ENCODE results near the gene TAF1C.

TAF1C gene

DNA sequence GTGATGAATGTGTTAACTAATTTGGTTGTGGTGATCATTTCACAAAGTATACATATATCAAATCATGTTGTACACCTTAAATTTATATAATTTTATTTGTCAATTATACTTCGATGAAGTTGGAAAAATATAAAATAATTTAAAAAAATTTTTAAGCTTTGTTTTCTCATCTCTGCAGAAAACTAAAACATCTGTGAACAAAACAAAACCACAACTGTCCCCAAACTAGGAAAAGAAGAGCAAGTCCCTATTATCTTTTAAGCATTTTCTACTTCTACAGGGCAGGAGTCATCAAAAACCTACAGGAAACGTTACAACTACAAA lies 48.4 kb downstream of the TAF1C start:
- no peaks in the 10 kb centered on the region for H3K27me3 ChIP-seq (ENCODE audit: control insufficient read depth, insufficient read depth, low read length)
- TF ChIP-seq, protein P1, sequence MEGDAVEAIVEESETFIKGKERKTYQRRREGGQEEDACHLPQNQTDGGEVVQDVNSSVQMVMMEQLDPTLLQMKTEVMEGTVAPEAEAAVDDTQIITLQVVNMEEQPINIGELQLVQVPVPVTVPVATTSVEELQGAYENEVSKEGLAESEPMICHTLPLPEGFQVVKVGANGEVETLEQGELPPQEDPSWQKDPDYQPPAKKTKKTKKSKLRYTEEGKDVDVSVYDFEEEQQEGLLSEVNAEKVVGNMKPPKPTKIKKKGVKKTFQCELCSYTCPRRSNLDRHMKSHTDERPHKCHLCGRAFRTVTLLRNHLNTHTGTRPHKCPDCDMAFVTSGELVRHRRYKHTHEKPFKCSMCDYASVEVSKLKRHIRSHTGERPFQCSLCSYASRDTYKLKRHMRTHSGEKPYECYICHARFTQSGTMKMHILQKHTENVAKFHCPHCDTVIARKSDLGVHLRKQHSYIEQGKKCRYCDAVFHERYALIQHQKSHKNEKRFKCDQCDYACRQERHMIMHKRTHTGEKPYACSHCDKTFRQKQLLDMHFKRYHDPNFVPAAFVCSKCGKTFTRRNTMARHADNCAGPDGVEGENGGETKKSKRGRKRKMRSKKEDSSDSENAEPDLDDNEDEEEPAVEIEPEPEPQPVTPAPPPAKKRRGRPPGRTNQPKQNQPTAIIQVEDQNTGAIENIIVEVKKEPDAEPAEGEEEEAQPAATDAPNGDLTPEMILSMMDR (IDR thresholded peaks at IDR 0.05) = no peak
- H3K4me2 ChIP-seq (ENCODE audit: low read length) = no peak overlapping the region
- no peak overlapping the region for H3K9ac ChIP-seq
- peak overlapping the region; percentile 81 for H3K27ac ChIP-seq
- peaks cover 18% of the 10 kb centered on the region for H3K4me1 ChIP-seq
- H3K79me2 ChIP-seq = peaks cover 30% of the 10 kb centered on the region
- peak overlapping the region; percentile 27 for H2AFZ ChIP-seq
- H3K4me3 ChIP-seq (ENCODE audit: low read depth, low read length) = no peak overlapping the region
- H3K9me3 ChIP-seq (ENCODE audit: control insufficient read depth, low read length) = no peaks in the 10 kb centered on the region
- H3K36me3 ChIP-seq (ENCODE audit: control insufficient read depth, insufficient read depth, low read length) = no peaks in the 10 kb centered on the region

DNA sequence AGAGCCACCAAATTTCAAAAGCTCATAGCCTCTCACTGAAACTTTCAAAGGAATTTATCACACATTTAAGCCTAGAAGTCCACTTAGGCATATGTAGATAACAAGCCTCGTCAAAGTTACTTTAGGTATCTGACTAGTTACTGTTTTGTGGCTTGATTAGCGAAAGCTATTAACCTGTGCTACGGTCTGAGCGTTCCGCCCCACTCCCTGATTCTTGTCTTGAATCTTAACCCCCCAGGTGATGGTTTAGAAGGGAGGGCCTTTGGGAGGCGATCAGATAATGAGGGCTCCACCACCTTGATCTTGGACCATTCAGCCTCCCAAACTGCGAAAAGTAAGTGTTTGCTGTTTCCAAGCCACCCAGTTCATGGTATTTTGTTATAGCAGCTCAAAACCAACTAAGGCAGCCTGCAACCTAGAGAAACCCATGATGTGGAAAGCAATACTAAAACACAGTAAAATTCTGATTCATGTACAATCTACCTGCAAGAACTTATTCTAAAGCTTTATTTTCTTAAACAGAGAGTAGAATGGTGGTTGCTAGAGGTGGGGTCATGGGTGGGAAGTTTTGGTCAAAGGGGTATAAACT lies 49.0 kb downstream of the TAF1C start:
- no peaks in the 10 kb centered on the region for H3K27me3 ChIP-seq (ENCODE audit: control insufficient read depth, insufficient read depth, low read length)
- no peak overlapping the region for H2AFZ ChIP-seq
- TF ChIP-seq, protein P1 (IDR thresholded peaks at IDR 0.05) = no peak
- no peak overlapping the region for H3K4me3 ChIP-seq (ENCODE audit: low read depth, low read length)
- H3K9ac ChIP-seq = no peak overlapping the region
- peaks cover 30% of the 10 kb centered on the region for H3K79me2 ChIP-seq
- peak overlapping the region; percentile 1 for H3K4me2 ChIP-seq (ENCODE audit: low read length)
- peaks cover 18% of the 10 kb centered on the region for H3K4me1 ChIP-seq
- peak overlapping the region; percentile 39 for H3K27ac ChIP-seq
- no peaks in the 10 kb centered on the region for H3K9me3 ChIP-seq (ENCODE audit: control insufficient read depth, low read length)
- no peaks in the 10 kb centered on the region for H3K36me3 ChIP-seq (ENCODE audit: control insufficient read depth, insufficient read depth, low read length)

DNA sequence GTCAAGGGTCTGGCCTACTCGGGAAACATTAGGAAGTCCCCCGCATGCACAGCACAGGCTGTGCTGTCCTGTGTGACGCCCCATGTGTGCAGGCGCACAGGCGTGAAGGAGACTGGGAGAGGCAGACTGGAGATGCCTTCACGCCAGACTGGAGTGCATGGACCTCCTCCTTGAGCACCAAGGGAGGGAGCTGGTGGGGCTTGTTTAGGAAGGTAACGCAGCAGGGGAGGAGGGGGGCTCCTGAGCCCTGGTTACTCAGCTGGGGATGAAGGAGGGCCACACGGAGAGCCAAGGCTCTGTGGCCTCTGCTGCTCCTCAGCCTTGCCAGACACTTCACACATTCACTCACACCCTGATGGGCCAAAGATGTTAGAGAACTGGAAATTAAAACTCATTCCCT lies 49.6 kb downstream of the TAF1C start:
- Histone ChIP-seq H3K4me2 (ENCODE audit: low read length) (no peak overlapping the region), H2AFZ (no peak overlapping the region), H3K4me3 (ENCODE audit: low read depth, low read length) (no peak overlapping the region), H3K27me3 (ENCODE audit: control insufficient read depth, insufficient read depth, low read length) (no peaks in the 10 kb centered on the region), H3K9ac (no peak overlapping the region), H3K36me3 (ENCODE audit: control insufficient read depth, insufficient read depth, low read length) (no peaks in the 10 kb centered on the region), H3K4me1 (peaks cover 18% of the 10 kb centered on the region), H3K79me2 (peaks cover 30% of the 10 kb centered on the region), H3K27ac (peak overlapping the region; percentile 39), H3K9me3 (ENCODE audit: control insufficient read depth, low read length) (no peaks in the 10 kb centered on the region)
- TF ChIP-seq, protein P1 (IDR thresholded peaks at IDR 0.05) = no peak

DNA sequence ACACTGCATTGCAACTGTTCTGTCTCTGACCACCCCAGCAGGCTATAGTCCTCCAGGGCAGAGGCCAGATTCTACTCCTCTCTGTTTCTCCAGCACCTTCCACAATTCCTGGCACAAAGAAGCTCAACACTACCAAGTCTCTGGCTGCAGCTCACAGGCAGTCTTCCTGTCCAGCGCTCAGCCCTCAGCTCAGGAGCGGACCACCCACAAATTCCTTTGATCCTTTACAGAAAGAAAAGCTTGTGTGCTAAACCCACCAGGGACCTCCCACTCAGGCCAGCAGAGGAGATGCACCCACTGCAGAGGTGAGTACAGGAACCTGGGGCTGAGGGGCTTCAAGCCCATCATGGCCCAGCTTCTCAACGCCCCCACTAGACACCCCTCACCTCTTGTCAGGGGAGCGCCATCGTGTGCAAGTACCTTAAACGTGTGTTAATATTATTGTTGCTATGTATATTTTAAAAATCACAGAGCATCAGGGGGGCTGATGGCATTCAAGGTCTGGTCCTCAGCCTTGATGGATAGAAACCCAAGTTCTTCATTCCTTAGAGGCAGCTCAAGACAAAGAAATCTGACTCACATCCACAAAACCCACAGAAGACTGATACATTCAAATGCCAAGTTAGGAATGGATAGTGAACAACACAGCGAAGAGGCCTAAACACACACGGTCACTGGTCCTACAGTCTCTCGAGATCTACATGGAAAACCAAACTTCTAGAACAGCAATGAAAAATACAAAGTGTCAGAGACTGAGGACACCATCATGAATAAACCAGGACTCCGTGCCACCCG lies 50.3 kb downstream of the TAF1C start:
- no peaks in the 10 kb centered on the region for H3K9me3 ChIP-seq (ENCODE audit: control insufficient read depth, low read length)
- TF ChIP-seq, protein P1 (IDR thresholded peaks at IDR 0.05) = no peak
- no peak overlapping the region for H3K9ac ChIP-seq
- peaks cover 18% of the 10 kb centered on the region for H3K4me1 ChIP-seq
- no peak overlapping the region for H3K4me2 ChIP-seq (ENCODE audit: low read length)
- H3K36me3 ChIP-seq (ENCODE audit: control insufficient read depth, insufficient read depth, low read length) = no peaks in the 10 kb centered on the region
- H3K27me3 ChIP-seq (ENCODE audit: control insufficient read depth, insufficient read depth, low read length) = no peaks in the 10 kb centered on the region
- H3K79me2 ChIP-seq = peaks cover 30% of the 10 kb centered on the region
- no peak overlapping the region for H3K4me3 ChIP-seq (ENCODE audit: low read depth, low read length)
- peak overlapping the region; percentile 39 for H3K27ac ChIP-seq
- no peak overlapping the region for H2AFZ ChIP-seq
